GM12892 (cell line): Measurements from ENCODE around the gene RXRA.

Source experiments
- POLR2A ChIP-seq: IDR thresholded peaks from 2 replicates; pipeline ENCODE4 v1.6.1; 2011; ENCODE audit warnings: low read depth, low read length, control low read depth
- TAF1 ChIP-seq: IDR thresholded peaks from 2 replicates; pipeline ENCODE4 v1.6.1; 2011; ENCODE audit warnings: low read depth, mild to moderate bottlenecking, control low read depth, low read length, borderline replicate concordance

- TF ChIP-seq POLR2A (no peak), TAF1 (no peak)
These were observed 69.5 kb downstream of the RXRA start for GRCh38 chr9:134395737-134396257.
